ENCODE data around the gene ZCWPW2.

Gene ZCWPW2

DNA sequence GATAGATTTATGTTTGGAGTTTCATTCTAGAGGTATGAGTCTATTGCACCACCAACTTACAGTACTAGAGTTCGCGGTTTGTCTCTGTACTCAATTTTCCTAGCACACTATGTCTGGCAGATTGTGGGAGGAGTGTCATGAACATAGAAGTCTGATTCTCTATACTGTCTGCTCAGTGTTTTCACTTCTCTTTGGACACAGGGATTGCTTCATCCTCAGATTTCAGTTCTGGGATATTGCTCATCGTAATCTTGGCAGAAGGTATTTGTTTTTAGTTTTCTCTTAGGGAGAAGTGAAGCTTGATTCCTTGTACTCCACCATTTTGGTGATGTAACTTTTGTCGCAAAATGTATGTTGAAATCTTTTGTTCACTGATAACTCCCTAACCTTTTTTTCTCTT lies 27.9 kb downstream of the ZCWPW2 start:
- no peak for DNase-seq (ENCODE audit: low spot score)

DNA sequence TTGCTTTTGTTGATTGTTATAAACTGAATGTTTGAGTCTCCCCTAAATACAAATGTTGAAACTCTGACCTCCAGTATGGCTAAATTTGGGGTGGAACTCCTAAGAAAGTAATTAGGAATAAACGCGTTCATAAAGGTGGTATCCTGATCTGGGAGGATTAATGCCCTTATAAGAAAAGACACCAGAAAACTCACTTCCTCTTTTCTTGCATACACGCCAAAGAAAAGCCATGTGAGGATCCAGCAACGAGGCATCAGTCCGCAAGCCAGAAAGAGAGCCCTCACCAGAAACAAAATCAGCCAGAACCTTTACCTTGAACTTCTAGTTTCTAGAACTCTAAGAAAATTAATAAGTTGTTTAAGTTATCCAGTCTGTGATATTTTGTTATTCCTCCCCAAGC lies 37.5 kb downstream of the ZCWPW2 start:
- DNase-seq (ENCODE audit: low spot score), result no peak

DNA sequence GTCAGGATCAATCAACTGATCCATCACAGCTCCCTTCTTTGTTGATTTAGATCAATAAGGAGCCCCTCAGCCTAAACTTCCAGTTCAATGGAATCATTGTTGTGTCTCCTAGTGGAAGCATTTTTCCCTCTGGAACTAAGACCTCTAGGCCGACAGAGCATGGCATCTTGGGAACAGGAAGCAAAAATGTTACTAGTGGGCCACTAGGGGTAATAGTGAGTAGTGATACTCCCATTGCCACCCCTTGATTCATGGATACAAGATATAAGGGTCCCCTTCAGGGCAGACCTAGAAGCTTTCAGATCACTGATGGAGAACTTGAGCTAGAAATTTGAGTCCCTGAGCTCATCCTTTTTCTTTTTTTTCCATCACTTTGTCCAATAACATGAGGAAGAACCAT lies 40.5 kb downstream of the ZCWPW2 start:
- DNase-seq (ENCODE audit: low spot score), result no peak

DNA sequence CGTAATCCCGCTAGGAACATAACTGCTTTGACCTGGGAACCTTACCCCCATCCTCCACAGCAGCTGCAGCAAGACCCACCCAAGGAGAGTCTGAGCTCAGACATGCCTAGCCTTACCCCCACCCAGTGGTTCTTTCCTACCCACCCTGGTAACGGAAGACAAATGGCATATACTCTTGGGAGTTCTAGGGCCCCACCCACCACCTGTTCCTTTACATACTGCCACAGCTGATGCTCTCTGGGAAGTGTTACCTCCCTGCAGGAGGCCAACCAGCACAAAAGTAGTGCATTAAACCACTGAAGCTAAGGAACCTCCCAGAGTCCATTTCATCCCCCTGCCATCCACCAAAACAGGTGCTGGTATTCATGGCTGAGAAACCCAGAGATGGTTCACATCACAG lies 50.7 kb downstream of the ZCWPW2 start:
- DNase-seq (ENCODE audit: low spot score), result no peak

DNA sequence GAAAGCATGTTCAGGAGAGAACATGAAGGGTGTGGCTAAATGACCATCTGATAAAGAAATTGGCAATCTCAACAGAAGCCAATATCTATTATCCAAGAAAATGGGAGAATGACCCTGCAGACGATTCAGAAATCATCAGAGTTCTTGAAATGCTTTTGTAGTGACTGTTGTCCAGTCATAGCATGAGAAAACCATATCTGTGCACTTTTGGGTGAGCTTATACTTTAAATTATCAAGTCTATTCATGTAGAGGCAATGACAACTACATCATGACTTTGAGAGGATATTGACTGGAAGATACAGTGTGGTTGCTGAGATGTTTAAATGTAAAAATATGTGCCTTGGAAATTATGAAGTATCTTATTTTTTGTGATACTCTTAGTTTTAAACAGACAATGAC lies 57.7 kb downstream of the ZCWPW2 start:
- DNase-seq (ENCODE audit: low spot score), result no peak

DNA sequence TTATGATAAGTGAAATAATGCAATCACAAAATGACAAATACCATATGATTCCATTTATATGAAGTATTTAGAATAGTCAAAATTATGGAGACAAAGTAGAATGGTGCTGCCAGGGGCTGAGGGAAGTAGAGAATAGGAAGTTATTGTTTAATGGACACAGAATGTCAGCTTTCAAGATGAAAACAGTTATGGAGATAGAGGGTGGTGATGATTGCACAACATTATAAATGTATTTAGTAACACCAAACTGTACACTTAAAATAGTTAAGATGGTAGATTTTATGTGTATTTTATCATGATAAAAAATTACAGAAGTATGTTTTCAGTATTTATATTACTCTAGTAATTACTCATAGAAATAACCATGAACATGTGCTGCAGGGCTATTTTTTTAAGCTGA lies 100.9 kb downstream of the ZCWPW2 start:
- DNase-seq (ENCODE audit: low spot score), result no peak

DNA sequence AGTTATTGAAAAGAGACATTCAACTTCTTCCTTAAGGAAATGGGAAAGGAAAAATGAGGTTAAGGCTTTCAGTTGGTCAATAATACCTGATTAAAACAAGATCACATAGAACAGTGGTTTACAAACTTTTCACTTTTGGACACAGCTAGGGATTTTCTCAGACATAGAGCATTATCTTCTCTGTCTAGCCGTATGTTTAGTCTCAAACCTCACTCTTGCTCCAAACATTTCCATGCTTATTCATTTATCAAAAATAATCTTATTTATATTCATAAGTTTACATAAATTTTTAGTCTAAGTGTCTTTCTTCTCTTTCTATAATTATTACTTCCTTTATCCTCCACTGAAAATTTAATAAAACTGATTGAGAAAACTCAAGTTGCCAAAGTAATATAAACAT lies 114.3 kb downstream of the ZCWPW2 start:
- DNase-seq (ENCODE audit: low spot score), result no peak

DNA sequence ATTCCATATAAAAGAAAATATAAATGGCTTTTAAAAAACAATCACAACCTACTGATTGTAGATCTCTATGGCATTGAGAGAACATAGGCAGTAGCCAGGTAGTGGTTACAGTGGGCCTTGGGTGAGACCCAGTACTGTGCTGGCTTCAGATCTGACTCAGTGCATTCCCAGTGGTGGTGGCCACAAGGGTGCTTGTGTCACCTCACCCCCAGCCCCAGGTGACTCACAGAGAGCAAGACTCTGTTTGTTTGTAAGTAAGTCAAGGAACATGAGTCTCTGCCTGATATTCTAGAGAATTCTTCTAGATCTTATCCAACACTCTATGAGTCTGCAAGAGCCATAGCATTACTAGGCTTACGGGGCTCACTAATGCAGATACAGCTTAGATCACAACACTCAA lies 118.9 kb downstream of the ZCWPW2 start:
- no peak for DNase-seq (ENCODE audit: low spot score)

DNA sequence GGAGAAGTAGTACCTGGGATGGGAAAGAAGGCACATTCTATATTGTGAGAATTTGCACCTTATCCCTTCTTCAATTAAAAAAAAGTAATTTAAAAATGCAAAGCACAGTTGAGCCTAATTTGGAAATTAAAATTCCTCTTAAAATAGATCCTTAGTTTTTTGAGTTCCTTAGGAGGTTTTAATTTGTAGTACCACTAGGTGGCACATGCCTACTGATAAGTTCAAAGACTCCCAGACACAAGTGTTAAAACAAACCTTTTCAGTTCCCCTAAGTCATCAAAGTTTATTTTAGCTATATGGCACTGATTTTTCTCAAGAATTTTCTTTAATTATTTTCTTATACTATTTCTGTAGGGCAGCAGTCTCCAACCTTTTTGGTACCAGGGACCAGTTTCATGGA lies 127.7 kb downstream of the ZCWPW2 start:
- peak; percentile 3 for DNase-seq (ENCODE audit: low spot score)

DNA sequence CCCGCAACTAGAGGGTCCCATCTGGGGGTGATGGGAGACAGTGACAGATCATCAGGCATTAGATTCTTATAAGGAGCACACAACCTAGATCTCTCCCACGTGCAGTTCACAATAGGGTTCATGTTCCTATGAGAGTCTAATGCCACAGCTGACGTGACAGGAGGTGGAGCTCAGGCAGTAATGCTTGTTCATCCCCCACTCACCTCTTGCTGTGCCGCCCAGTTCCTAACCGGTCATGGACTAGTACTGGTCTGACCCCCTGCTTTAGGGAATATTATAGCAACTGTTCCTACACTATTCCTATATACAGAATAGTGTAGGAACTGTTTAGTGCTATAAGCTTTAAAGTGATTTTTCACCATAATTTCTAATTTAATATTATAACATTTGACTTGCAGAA lies 128.2 kb downstream of the ZCWPW2 start:
- DNase-seq (ENCODE audit: low spot score), result no peak

DNA sequence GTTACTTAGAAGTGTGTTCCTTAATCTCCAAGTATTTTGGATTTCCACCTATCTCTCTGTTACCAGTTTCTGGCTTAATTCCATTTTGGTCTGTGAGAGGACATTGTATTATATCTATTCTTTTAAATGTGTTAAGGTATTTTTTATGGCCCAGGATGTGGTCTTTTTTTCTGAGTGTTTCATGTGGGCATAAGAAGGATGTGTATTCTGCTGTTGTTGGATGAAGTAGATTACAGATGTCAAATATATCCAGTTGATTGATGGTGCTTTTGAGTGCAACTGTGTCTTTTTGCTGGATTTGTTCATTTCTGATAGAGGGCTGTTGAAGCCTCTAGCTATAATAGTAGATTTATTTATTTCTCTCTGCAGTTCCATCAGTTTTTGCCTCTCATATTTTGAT lies 136.6 kb downstream of the ZCWPW2 start:
- DNase-seq (ENCODE audit: low spot score), result no peak

DNA sequence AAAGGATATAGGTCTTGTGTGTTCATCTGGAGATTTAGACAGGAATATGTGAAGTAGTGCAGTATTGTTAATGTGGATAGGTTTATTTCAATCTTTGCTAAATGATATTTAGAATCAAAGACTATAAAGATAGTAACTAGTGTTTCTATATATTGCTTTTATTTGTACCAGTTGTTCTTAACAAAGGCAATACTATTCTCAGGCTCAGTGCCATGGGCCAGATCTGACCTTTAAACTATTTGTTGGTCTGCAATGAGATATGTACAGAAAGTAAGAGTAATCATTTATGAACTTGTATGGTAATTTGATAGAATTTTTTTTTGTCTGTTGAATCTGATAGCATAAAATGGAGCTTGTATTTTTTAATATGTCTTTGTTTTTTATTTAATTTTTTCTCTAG lies 146.8 kb downstream of the ZCWPW2 start:
- no peak for DNase-seq (ENCODE audit: low spot score)

DNA sequence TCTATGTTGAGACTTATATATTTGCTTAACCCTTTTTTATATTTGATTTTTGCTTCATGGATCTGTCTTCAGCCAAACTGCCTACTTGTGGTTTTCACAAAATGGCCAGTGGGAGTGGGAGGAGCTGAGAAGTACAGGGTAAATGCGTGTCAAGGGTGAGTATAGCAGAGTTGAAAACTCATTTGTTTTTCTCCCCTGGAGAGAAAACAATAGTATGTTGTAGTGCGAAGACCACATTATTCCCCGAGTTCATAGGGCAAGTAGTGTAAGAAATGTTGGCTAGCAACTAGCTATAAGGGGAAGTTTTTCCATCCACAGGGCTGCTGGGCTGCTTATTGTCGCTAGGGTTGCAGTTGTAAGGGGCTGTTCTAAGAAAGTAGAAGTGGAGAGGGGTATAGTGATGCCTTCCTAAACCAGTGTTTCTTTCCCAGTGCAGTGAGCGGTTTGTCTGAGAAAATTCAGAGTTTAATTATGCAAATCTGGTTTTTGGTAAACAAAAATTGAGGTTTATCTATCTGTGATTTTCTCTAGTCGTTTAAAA lies 153.9 kb downstream of the ZCWPW2 start:
- no peak for DNase-seq (ENCODE audit: low spot score)

DNA sequence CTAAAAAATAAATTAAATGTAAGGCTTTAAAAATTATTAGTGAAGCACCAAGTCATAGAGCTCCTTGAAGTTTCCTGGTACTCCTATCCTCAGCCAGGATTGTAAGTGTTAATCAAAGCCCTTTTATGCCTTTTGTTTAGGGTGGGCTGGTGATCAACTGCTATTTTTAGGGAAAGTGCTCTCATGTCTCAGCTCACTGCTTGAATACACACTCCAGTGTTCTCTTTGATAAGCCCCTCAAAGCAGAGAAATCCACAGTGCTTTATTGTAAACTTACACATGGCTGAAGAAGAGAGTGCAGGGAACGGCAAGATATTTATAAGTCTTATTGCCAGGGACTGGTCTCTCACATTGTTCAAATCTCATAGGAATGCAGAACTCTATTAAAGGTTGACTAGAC lies 156.5 kb downstream of the ZCWPW2 start:
- DNase-seq (ENCODE audit: low spot score), result no peak

DNA sequence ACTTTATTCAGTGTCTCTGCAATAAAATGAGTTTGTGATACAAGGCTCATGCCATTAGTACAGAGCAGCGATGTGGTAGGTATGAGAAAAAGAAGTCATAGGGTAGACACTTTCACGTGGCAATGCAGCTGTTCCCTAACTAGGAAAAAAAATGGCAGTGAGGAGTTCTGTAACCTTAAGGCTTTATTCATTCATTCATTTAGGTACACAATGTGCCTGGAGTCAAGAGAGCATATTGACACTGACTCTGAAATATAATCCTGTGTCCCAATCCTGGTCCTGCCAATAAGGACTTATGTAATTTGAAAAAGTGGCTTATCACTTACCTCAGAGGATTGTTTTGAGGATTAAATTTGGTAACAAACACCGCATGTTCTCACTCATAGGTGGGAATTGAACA lies 173.1 kb downstream of the ZCWPW2 start:
- DNase-seq (ENCODE audit: low spot score), result no peak

DNA sequence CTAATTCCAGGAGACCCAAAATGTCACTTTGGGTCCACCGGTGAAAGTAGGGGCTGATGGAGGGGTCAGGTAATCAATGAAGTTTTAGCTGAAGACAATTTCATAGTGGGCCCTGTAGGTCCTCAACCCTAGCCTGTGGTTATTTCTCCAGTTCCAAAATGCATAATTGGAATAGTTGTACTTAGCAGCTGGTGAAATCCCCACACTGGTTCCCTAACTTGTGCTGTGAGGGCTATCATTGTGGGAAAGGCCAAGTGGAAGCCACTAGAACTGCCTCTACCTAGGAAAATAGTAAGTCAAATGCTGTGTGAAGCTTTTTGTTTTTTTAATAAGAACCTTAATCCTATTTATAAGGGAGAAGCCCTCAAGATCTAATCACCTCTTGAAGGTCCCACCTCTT lies 193.8 kb downstream of the ZCWPW2 start:
- no peak for DNase-seq (ENCODE audit: low spot score)

DNA sequence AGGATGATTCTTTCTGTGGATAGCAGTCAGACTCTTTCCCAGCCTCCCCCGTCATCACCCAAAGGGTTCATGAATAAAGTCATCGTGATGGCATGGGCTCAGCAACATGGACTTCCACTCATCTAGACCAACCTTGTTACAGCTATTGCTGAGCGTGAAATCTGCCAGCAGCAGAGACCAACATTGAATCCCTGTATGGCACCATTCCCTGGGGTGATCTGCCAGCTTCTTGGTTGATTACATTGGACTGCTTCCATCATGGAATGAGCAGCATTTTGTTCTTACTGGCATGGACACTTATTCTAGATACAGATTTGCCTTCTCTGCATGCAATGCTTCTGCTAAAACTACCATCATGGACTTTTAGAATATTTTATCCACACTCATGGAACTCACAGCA lies 195.7 kb downstream of the ZCWPW2 start:
- DNase-seq (ENCODE audit: low spot score), result no peak

DNA sequence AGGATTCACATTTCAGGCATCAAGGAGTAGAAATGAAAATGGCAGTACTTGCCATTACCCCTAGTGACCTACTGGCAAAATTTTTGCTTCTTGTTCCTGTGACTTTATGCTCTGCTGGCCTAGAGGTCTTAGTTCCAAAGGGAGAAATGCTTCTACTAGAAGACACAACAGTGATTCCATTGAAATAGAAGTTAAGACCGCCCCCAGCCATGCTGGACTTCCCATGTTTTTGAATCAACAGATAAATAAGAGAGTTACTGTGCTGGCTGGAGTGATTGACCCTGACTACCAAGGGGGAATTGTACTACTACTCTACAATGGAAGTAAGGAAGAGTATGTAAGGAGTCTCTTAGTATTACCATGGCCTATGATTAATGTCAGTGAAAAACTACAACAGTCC lies 196.3 kb downstream of the ZCWPW2 start:
- no peak for DNase-seq (ENCODE audit: low spot score)

DNA sequence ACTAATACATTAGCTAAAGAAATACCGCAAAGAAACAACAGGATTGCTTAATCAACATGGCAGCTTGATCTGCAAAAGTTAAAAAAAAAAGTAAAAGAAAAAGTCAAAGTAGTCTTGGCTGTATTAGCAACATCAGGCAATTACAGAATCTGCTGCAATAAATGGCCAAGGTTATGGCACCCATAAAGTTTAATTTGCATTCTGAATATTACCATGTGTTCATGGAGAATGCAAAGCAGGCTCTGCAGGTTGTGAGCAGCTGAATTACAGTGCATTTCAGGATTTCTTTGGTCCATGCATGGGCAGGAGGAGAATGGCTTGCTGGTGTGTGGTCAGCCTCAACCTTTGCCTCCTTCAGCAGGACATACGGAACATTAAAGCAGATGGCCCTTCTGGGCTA lies 199.2 kb downstream of the ZCWPW2 start:
- no peak for DNase-seq (ENCODE audit: low spot score)

DNA sequence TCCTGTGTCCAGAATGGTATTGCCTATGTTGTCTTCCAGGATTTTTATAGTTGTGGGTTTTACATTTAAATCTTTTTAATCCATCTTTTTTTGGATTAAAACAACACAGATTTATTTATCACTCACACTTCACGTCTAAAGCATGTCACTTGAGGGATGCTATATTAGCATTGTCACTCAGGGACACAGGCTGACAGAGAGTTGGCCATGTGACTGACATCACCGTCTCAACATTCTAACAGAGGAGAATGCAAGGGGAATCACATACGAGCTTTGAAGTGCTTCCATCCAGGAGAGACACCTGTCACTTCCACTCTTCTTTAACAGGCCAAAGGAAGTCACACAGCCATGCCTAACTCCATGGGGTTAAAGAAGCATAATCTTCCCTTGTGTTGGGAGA lies 204.7 kb downstream of the ZCWPW2 start:
- DNase-seq (ENCODE audit: low spot score), result no peak

DNA sequence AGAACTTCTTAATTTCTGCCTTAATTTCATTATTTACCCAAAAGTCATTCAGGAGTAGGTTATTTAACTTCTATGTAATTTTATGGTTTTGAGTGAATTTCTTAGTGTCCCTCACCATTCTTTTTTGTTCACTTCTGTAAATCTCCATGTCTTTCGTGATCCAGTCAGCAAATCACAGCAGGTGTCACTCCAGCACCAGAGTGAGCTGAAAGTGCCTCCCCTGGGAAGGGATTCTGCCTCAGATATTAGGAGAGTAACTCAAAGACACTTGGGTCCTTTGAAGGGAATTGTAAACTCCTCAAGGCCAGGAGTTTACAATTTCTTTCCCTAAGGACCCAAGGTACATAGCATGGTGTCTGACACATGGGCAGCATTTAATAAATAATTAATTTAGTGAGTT lies 207.7 kb downstream of the ZCWPW2 start:
- no peak for DNase-seq (ENCODE audit: low spot score)

DNA sequence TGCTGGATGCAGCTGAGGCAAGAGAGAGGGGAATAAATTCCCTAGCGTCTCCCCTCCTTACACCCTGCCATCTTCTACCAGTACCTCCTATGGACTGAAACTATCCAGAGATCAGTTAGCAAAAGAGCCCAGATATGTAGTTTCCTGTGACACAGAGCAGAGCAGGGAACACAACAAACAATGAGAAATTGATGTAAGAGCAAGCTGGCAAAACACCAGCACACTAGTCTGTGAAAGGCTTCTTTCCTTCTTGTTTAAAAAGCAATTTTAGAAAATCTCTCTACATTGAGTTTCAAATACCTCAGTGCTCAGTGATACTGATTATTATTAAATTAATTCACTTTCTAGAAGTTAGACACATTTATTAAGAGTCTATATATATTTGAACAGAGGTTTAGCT lies 215.7 kb downstream of the ZCWPW2 start:
- no peak for DNase-seq (ENCODE audit: low spot score)

DNA sequence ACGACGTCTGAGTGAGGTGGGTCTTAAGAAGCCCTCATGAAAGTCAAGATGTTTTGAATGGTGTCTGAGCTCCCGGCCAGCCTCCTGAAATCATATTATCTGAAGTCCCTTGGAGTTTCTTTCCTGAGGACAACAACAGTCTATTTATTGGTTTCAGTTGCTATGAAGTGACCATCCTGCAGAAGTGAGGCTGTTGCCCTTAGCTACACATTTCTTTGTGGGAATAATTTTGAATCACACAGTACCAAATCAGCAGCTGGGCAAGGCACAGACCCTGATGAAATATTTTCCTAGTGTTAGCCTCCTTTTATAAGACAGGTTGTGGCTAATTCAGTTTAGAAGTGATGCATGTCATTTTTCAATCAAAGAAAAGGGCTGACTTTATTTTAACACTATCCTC lies 220.8 kb downstream of the ZCWPW2 start:
- no peak for DNase-seq (ENCODE audit: low spot score)

DNA sequence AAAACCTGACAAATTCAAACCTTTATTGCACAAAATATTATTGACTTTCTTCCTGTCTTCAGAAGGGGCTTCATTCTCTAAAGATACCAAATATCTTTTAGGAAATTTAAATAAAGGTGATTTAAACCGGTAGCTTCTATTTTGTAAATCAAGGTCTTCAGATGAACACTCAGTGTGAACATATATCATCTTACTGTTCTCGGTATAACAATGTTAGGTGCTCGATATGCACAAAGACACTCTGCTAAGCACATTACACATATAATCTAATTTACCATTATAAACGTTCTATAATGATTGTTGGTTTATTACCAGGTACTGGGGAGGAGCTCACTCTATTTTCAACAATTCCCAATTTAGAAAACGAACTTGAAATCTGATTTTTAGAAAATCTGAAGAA lies 225.5 kb downstream of the ZCWPW2 start:
- no peak for DNase-seq (ENCODE audit: low spot score)

DNA sequence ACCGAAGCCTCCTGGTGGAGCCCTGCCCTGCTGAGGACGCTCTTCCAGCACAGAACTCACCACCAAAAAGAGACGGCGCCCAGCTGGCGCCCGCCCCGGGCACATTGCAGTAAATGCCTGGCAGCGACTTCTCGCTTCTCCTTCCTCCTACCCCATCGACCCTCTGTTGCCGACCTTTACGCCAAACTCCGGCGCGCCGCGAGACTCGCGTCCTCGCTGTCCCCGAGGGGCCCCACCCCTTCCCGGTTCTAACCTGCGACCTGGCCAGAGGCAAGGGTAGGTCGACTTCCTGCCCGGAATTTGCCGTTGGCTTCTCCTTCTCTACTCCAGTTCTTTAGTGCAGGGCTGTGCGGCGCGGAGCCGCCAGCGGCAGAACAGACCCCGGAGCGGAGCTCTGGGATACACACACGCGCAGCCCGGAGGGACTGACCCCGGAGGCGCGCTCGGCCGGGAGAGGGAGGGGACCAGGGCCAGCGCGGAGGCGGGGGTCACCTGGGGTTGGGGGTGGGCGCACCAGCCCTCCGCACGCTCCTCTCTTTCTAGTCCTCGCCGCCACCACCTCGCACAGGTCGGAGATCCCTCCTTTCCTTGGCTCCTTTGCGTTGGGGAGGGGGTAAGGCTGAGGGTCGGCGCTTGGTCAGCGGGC lies 226.7 kb downstream of the ZCWPW2 start:
- no peak for DNase-seq (ENCODE audit: low spot score)
